Measurements from ENCODE around the gene MAP1A.
A peak's percentile ranks its signal among the peaks of the same experiment; 100 is the strongest.

MAP1A gene

DNA sequence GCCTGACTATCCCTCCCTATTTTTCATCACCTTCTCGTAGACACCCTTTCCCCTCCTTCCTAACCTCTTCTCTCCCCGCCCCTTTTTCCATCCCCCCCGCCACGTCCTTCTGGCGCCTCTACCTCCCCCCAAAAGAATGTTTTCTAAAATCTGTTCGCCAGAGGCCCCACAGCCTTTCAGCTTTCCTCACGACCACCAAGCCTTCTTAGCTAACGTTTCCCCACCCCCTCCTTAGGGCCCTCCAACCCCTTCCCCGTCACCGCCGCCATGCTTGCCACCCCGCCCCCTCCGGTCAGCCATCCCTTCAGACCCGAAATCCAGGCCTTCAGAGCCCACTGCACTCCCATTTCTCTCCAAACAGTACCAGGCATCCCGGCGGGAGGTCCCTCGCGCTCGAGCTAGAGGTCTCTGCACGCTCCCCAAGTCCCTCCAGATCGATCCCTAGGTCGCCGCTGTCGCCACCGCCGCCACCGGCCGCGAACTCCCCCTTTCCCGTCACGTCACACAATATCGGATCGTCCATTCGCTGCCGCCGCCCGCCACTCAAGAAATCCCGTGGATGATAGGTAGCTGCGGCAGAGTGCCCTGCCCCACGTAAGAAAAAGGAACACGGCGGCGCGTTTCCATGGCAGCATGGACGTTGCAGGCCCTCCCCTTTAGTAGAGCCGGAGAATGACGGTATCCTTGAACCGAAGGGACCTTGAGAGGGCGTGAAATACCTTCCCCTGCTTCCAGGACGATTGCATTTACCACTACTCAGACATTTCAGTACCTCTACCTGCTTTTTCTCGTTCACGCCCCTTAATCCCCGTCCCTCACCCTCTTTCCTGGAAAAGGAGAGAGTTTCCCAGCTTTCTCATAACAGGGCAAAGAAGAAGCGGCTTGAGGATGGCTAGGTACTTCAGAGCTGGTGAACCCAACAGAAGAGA is 24.5 kb upstream of the MAP1A start, which contains the start of gene TP53BP1:
TP53BP1 (minus strand) TSS at position 484 of the 929 bp plus-strand sequence; CDS start at position 371, 113 bp downstream.
- Histone ChIP-seq H3K27me3 (ENCODE audit: insufficient read depth, low read length) (no peaks in the 10 kb centered on the region), H3K4me3 (ENCODE audit: low read length) (peak within 1 kb of the TSS; percentile 83), H3K9ac (ENCODE audit: low read depth, low read length) (peak within 1 kb of the TSS; percentile 83), H3K4me1 (ENCODE audit: insufficient read depth, low read length) (peaks cover 17% of the 10 kb centered on the region), H3K9me3 (ENCODE audit: insufficient read depth, low read depth, low read length) (no peaks in the 10 kb centered on the region), H3K27ac (ENCODE audit: low read depth, low read length) (peak within 1 kb of the TSS; percentile 94; the same call in 1 of the 2 replicates), H3K36me3 (ENCODE audit: insufficient read depth, low read length) (peaks cover 41% of the 10 kb centered on the region)
- 1% methylated on average over 54 of the region's 54 CpGs for WGBS

- Histone ChIP-seq H3K4me3 (ENCODE audit: low read length) (peak overlapping the region; percentile 83), H3K4me1 (ENCODE audit: insufficient read depth, low read length) (peaks cover 17% of the 10 kb centered on the region), H3K27ac (ENCODE audit: low read depth, low read length) (peak overlapping the region; percentile 63; the same call in 1 of the 2 replicates), H3K27me3 (ENCODE audit: insufficient read depth, low read length) (no peaks in the 10 kb centered on the region), H3K9ac (ENCODE audit: low read depth, low read length) (no peak overlapping the region), H3K9me3 (ENCODE audit: insufficient read depth, low read depth, low read length) (no peaks in the 10 kb centered on the region), H3K36me3 (ENCODE audit: insufficient read depth, low read length) (peaks cover 31% of the 10 kb centered on the region)
- 79% methylated on average over 7 of the region's 7 CpGs for WGBS
Measured at GRCh38 chr15:43493703-43494472, 23.5 kb upstream of the MAP1A start.

- no peak overlapping the region for H3K27ac ChIP-seq (ENCODE audit: low read depth, low read length)
- H3K36me3 ChIP-seq (ENCODE audit: insufficient read depth, low read length) = no peaks in the 10 kb centered on the region
- H3K9me3 ChIP-seq (ENCODE audit: insufficient read depth, low read depth, low read length) = no peaks in the 10 kb centered on the region
- H3K4me1 ChIP-seq (ENCODE audit: insufficient read depth, low read length) = peaks cover 3% of the 10 kb centered on the region; the same call in 1 of the 2 replicates
- H3K27me3 ChIP-seq (ENCODE audit: insufficient read depth, low read length) = no peaks in the 10 kb centered on the region
- 85% methylated on average over 2 of the region's 3 CpGs for WGBS
- H3K4me3 ChIP-seq (ENCODE audit: low read length) = no peak overlapping the region
- no peak overlapping the region for H3K9ac ChIP-seq (ENCODE audit: low read depth, low read length)
Measured at GRCh38 chr15:43498990-43499389, 18.4 kb upstream of the MAP1A start.

GRCh38 chr15:43499635-43500034 is 17.8 kb upstream of the MAP1A start:
- no peak overlapping the region for H3K4me3 ChIP-seq (ENCODE audit: low read length)

DNA sequence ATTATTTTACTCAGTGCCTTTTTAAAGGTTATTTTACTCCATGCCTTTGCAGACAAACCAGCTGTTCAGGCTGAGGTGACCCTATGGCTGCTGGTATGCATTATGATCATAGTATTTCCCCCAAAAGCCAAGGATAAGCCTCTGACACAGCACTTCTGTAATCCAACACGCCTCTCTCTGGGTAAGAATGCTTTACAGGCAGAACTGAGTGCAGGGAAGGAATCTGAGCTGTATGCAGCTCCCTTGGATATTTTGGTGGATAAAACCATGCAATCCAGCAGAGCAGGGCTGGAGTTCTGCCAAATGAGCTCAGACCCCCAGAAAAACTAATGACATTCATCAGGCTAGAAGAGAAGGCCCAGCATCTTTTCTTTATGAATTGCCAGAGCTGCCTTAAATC is 11.7 kb upstream of the MAP1A start:
- peaks cover 3% of the 10 kb centered on the region; the same call in 1 of the 2 replicates for H3K4me1 ChIP-seq (ENCODE audit: insufficient read depth, low read length)
- no peaks in the 10 kb centered on the region for H3K9me3 ChIP-seq (ENCODE audit: insufficient read depth, low read depth, low read length)
- H3K4me3 ChIP-seq (ENCODE audit: low read length) = no peak overlapping the region
- 93% methylated on average over 1 of the region's 1 CpG for WGBS
- no peaks in the 10 kb centered on the region for H3K36me3 ChIP-seq (ENCODE audit: insufficient read depth, low read length)
- H3K9ac ChIP-seq (ENCODE audit: low read depth, low read length) = no peak overlapping the region
- no peaks in the 10 kb centered on the region for H3K27me3 ChIP-seq (ENCODE audit: insufficient read depth, low read length)
- H3K27ac ChIP-seq (ENCODE audit: low read depth, low read length) = no peak overlapping the region

More at GRCh38 chr15:43499635-43500034, 17.8 kb upstream of the MAP1A start:
- H3K36me3 ChIP-seq (ENCODE audit: insufficient read depth, low read length) = no peaks in the 10 kb centered on the region
- WGBS = no CpG with 5 or more reads among the region's 1 CpG
- H3K27me3 ChIP-seq (ENCODE audit: insufficient read depth, low read length) = no peaks in the 10 kb centered on the region
- H3K4me1 ChIP-seq (ENCODE audit: insufficient read depth, low read length) = no peaks in the 10 kb centered on the region
- no peak overlapping the region for H3K9ac ChIP-seq (ENCODE audit: low read depth, low read length)
- no peaks in the 10 kb centered on the region for H3K9me3 ChIP-seq (ENCODE audit: insufficient read depth, low read depth, low read length)
- no peak overlapping the region for H3K27ac ChIP-seq (ENCODE audit: low read depth, low read length)

GRCh38 chr15:43508421-43508820 is 9.0 kb upstream of the MAP1A start:
- H3K4me1 ChIP-seq (ENCODE audit: insufficient read depth, low read length) = peaks cover 8% of the 10 kb centered on the region; the same call in 1 of the 2 replicates
- no peaks in the 10 kb centered on the region for H3K9me3 ChIP-seq (ENCODE audit: insufficient read depth, low read depth, low read length)
- peaks cover 19% of the 10 kb centered on the region for H3K27me3 ChIP-seq (ENCODE audit: insufficient read depth, low read length)
- no peaks in the 10 kb centered on the region for H3K36me3 ChIP-seq (ENCODE audit: insufficient read depth, low read length)
- no CpG with 5 or more reads among the region's 1 CpG for WGBS
- H3K27ac ChIP-seq (ENCODE audit: low read depth, low read length) = no peak overlapping the region
- no peak overlapping the region for H3K4me3 ChIP-seq (ENCODE audit: low read length)
- H3K9ac ChIP-seq (ENCODE audit: low read depth, low read length) = no peak overlapping the region

GRCh38 chr15:43508991-43509659 is 8.3 kb upstream of the MAP1A start:
- WGBS = 89% methylated on average over 8 of the region's 9 CpGs
- H3K36me3 ChIP-seq (ENCODE audit: insufficient read depth, low read length) = no peaks in the 10 kb centered on the region
- peaks cover 19% of the 10 kb centered on the region for H3K27me3 ChIP-seq (ENCODE audit: insufficient read depth, low read length)
- no peak overlapping the region for H3K4me3 ChIP-seq (ENCODE audit: low read length)
- H3K9me3 ChIP-seq (ENCODE audit: insufficient read depth, low read depth, low read length) = no peaks in the 10 kb centered on the region
- H3K27ac ChIP-seq (ENCODE audit: low read depth, low read length) = no peak overlapping the region
- no peak overlapping the region for H3K9ac ChIP-seq (ENCODE audit: low read depth, low read length)
- peaks cover 10% of the 10 kb centered on the region for H3K4me1 ChIP-seq (ENCODE audit: insufficient read depth, low read length)

DNA sequence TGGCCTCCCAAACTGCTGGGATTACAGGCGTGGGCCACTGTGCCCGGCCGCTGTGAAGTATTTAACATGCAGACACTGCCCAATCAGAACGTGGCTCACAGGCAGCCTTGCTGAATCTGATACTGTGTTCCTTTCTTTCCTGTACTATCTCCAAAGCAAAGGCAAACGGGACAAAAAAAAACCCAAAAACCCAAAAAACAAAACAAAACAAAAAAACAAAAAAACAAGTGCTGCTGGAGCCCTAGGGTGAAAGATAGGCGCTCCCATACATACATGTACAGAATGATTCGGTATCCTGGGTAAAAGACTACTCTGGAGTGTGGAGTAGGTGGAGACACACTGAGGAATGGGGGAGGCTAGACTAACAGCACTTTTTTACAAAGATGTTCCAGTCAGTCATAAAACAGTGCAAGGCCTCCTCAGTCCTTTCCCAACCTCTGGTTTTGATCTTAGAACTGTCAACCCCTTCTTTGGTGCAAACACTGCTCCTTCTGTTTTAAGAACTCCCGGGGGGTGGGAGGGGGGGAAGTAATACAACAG is 7.7 kb upstream of the MAP1A start:
- H3K36me3 ChIP-seq (ENCODE audit: insufficient read depth, low read length) = no peaks in the 10 kb centered on the region
- H3K27me3 ChIP-seq (ENCODE audit: insufficient read depth, low read length) = peaks cover 19% of the 10 kb centered on the region
- 48% methylated on average over 8 of the region's 8 CpGs for WGBS
- H3K27ac ChIP-seq (ENCODE audit: low read depth, low read length) = no peak overlapping the region
- peak overlapping the region; percentile 90 for H3K4me3 ChIP-seq (ENCODE audit: low read length)
- peaks cover 13% of the 10 kb centered on the region for H3K4me1 ChIP-seq (ENCODE audit: insufficient read depth, low read length)
- no peaks in the 10 kb centered on the region for H3K9me3 ChIP-seq (ENCODE audit: insufficient read depth, low read depth, low read length)
- H3K9ac ChIP-seq (ENCODE audit: low read depth, low read length) = no peak overlapping the region; the same call in 1 of the 2 replicates

- Histone ChIP-seq H3K9me3 (ENCODE audit: insufficient read depth, low read depth, low read length) (no peaks in the 10 kb centered on the region), H3K9ac (ENCODE audit: low read depth, low read length) (peak overlapping the region; percentile 85), H3K27ac (ENCODE audit: low read depth, low read length) (peak overlapping the region; percentile 82), H3K36me3 (ENCODE audit: insufficient read depth, low read length) (no peaks in the 10 kb centered on the region), H3K4me1 (ENCODE audit: insufficient read depth, low read length) (peaks cover 13% of the 10 kb centered on the region), H3K4me3 (ENCODE audit: low read length) (peak overlapping the region; percentile 90), H3K27me3 (ENCODE audit: insufficient read depth, low read length) (peaks cover 19% of the 10 kb centered on the region)
- WGBS = under 1% methylated on average over 41 of the region's 41 CpGs
Measured at GRCh38 chr15:43510200-43511011, 7.0 kb upstream of the MAP1A start.
